DMS114 treated with DMSO at 0.1 percent for 48 hours (cell line): ENCODE data around the gene EIF3D.

Experiments
- DNase-seq: peaks from one replicate; lab custom pipeline; 2025; ENCODE audit not compliant: unreplicated experiment; lab: John Stamatoyannopoulos, UW

The EIF3D gene

DNA sequence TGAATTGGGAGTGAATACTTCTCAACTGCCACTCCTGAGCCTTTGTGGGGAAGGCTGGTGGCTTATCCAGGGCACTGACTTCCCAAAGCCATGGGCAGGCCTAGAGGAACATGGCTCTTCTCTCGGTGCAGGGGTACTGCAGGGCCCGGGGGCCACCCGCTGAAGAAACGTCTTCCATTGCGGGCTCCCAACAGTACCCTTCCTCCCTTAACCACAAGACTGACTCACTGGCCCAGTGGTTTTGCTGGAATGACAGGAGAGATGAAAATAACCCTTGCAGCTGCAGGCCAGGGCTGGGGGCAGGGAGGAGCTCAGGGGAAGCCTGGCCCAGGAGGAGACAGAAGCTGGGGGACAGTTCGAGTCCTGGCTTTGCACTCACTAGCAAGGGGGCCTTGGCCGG lies 61.0 kb downstream of the EIF3D start:
- DNase-seq: no peak

DNA sequence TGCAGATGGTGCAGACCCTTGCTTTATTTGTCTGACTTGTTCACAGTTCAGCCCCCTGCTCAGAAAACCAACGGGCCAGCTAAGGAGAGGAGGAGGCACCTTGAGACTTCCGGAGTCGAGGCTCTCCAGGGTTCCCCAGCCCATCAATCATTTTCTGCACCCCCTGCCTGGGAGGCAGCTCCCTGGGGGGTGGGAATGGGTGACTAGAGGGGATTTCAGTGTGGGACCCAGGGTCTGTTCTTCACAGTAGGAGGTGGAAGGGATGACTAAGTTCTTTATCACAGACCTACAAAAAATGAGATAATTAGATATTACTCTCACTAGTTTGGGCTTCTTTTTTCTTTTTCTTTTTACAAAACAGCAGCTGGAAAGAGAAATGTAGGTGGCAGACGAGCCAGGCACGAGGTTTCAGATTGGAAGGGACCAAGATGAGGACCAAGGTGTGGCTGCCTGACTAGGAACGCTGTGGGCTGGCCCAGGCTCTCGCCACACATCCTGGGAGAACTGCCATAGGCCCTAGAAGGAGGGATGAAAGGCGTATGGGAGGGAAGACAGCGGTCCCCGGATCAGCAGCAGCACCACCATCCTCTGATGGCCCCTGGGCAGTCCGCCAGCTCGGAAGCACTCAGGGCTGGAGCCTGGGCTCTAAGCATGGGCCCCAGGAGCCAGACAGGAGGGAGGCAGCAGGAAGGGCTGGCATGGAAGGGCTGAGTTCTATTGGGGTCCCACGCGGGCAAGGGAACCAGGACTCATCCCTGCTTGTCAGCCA lies 61.7 kb downstream of the EIF3D start:
- DNase-seq: no peak

DNA sequence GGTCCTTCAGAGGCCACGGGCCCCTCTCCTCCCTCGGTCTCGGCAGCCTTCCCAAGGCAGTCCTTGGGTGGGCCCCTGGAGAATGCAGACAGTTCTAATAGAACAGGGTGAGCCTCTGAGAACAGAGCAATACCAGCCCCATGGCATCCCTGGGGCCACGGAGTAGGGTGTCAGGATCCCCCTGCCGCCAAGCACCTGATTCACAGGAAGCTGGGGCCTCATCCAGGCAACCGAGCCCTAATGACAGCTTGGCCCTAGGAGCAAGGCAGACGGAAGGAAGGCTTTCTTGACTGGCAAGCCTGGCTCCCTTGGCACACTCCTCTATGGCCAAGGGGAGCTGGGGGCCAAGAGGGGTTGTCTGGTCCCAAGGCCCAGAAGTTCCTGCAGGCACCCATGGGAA lies 62.7 kb downstream of the EIF3D start:
- no peak for DNase-seq

DNA sequence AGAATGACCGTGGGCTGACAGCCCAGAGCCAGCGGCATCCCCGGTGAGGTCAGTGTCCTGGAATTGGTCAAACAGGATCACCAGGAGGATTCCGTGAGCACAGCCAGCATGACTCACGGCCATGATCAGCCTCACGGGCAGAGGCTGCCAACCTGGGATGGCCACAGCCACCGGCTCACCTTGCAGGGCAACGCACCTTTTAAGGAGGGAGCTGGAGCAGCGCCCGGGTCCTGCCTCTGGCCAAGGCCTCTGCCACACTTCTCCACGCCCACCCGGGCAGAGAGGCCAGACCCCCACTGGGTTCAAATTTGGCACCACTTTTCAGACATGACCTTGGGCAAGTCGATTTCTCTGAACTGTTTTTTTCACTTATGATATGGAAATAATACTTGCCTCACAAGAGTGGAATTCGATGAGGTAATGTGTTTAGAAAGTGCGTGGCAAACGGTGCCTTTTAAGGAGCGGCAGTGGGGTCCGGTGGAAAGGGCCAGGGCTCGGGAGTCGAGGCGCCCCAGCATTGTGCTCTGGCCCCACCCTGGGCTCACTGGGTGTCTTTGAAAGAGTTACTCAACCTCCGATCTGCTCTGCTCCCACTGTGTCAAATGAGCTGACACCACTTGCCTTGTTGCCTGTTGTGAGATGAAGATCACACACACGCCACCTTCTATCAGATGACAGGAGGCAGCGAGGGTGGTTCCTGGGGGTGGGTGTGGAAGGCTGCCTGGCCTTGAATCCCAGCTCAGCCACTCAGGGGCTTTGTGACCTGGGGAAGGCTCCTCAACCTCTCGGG lies 63.5 kb downstream of the EIF3D start:
- DNase-seq: no peak

DNA sequence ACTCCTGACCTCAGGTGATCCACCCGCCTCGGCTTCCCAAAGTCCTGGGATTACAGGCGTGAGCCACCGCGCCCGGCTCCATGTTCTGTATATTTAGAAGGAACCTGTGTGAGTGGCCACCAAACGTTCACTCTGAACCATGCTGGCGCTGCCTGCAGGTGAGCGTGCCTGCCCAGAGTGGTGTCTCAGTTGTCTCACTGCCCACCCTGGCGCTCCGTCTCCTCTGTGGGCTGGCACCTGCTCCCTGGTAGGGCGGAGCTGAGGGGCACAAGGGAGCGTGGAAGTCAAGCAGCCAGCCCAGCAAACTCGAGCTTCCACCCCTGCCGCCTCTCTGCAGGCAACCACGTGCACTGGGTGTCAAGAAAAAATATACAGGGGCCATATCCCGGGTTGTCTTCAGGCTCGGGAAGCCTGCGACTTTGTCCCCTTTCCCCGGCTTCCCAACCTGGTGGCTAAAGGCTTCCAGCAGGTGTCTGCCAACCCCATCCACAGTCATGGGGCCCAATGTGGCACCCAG lies 64.2 kb downstream of the EIF3D start:
- no peak for DNase-seq

DNA sequence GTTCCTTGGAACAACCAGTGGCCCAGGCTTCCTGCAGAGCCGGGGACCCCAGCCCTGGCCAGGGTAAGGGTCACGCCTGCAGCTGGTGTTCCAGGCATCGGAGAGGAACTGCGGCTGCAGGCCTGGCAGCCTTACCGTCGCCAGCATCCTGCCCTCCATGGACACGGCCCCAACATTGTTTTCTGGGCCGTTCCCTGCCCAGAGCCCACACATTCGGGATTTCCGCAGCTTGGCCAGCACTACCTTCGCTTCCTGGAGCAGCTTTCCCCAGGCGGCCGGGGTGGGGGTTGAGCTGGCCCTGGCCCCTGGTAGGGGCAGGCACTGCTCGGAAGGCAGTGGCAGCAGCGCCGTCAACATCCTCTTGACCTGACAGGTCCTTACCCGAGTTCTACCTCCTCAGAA lies 65.2 kb downstream of the EIF3D start:
- no peak for DNase-seq

DNA sequence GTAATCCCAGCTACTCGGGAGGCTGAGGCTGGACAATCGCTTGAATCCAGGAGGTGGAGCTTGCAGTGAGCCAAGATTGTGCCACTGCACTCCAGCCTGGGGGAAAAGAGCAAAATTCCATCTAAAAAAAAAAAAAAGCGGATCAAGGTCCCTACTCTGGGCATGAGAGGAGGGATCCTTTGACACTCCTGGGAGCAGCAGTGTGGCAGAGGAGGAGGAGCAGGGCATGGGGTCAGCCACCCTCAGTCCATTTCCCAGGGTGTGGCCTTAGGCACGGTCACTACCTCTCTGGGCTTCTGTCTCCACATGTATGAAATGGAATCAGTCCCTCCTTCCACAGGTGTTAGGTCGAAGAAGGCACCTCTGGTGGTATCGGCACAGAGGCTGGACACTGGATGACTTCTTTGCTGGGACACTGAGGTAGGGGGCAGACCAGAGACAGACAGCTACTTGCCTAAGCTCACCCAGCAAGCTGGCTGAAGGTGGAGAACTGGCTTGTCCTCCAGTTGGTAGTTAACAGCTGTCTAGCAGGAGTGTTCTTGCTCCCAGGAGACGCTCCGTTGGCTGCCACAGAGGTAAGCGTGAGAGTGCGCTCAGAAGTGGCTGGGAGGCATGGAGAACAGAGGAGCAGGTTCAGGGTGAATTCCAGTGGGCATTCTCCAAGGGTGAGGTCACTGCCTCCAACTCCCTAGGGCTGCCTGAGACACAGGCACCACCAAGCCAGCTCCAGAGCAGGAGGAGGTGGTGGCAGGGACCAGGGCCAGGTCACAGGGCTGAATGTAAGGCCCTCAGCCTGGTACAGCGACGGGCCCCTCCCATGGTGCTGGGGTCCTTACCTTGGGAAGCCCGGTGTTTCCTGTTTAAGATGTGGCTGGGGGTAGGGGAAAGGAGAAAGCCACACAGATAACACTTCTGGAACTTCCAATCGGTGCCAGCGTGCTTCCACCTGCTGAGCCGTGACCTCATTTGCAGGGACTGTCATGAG lies 67.0 kb downstream of the EIF3D start:
- DNase-seq: no peak
